K562 (cell line): ENCODE results near the gene PCDH9. TPM values are rescaled to one million over a fixed set of nuclear protein-coding genes. Genes with fewer than 3 reads are reported as not detected.

Source experiments
- HEY1 ChIP-seq: fragments of 250-450 bp; sonication (Bioruptor Pico); IDR thresholded peaks from 2 replicates; pipeline ENCODE4 v1.5.0; 2020; ENCODE audit warnings: mild to moderate bottlenecking, moderate library complexity, borderline replicate concordance
- HNRNPL ChIP-seq: fragments of 200-400 bp; formaldehyde crosslinking; IDR thresholded peaks from 2 replicates; pipeline ENCODE4 v1.6.1; 2017; ENCODE audit warnings: low read depth, mild to moderate bottlenecking, low read length
- NFXL1 ChIP-seq: fragments of 450-650 bp; formaldehyde crosslinking; IDR thresholded peaks from 2 replicates; pipeline ENCODE4 v1.4.0; 2021; ENCODE audit warnings: mild to moderate bottlenecking
- ZBTB12 ChIP-seq: fragments of 250-450 bp; sonication (Bioruptor Pico); IDR thresholded peaks from 2 replicates; pipeline ENCODE4 v1.4.0; 2020
- ZBTB40 ChIP-seq, 2 experiments: fragments of 450-650 bp in 1 of 2; sonication (generic) in 1 of 2; formaldehyde crosslinking in 1 of 2; IDR thresholded peaks; 2 replicates each; pipeline versions ENCODE4 v1.7.1 to v1.9.0; 2016 to 2022; ENCODE audit warnings: inconsistent platforms in 1 of 2, mild to moderate bottlenecking in 1 of 2, missing genetic modification reagents in 1 of 2
- polyA plus RNA-seq, 8 experiments: library from polyadenylated mRNA; depleted of rRNA in 4 of 8; stranded (reverse) in 5 of 8; unstranded in 3 of 8; fragments of >200 nt; fragmentation: Nextera tagmentation in 2 of 8; fragmentation: Illumina TruSeq in 1 of 8; extraction: Ambion mirVana in 2 of 8; extraction: Trizol in 1 of 8; gene quantifications; 2 replicates each; pipeline versions ENCODE4 v1.2.1 to v1.2.3, GENCODE V29; 2011 to 2014; ENCODE audit warnings: inconsistent platforms in 1 of 8, missing spikeins in 1 of 8
- total RNA-seq, 7 experiments: library from RNA; depleted of rRNA in 6 of 7; stranded (reverse); fragments of >200 nt in 6 of 7; fragmentation: Illumina TruSeq in 2 of 7; extraction: Trizol in 2 of 7; gene quantifications; 2 replicates each; pipeline versions ENCODE4 v1.2.1 to v1.2.3, GENCODE V29; 2011 to 2021; ENCODE audit warnings: low replicate concordance in 1 of 7
- TF ChIP-seq, protein P1 (sequence below): IDR thresholded peaks from 2 replicates; pipeline ENCODE4 v1.6.1; 2016; ENCODE audit warnings: missing genetic modification characterization, missing compliant biosample characterization

The PCDH9 gene
- total and polyA plus RNA-seq, 9 of the 15 experiments (the other 6 are each of a cell fraction or from before 2014, with no cell fraction given), result 1.1 to 6.7 (median 4.9) TPM

- TF ChIP-seq ZBTB40 (IDR thresholded peaks at IDR 0.05) (no peak), ZBTB40 (CRISPR knock-in tag; IDR thresholded peaks at IDR 0.05) (no peak), HEY1 (no peak), HNRNPL (no peak), NFXL1 (CRISPR knock-in tag) (no peak), ZBTB12 (no peak)
- TF ChIP-seq, protein P1, sequence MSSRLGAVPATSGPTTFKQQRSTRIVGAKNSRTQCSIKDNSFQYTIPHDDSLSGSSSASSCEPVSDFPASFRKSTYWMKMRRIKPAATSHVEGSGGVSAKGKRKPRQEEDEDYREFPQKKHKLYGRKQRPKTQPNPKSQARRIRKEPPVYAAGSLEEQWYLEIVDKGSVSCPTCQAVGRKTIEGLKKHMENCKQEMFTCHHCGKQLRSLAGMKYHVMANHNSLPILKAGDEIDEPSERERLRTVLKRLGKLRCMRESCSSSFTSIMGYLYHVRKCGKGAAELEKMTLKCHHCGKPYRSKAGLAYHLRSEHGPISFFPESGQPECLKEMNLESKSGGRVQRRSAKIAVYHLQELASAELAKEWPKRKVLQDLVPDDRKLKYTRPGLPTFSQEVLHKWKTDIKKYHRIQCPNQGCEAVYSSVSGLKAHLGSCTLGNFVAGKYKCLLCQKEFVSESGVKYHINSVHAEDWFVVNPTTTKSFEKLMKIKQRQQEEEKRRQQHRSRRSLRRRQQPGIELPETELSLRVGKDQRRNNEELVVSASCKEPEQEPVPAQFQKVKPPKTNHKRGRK (tag), result no peak
These were observed 799.9 kb downstream of the PCDH9 start (continued) for GRCh38 chr13:66430269-66430668.
